ENCODE measurements around the gene DLG1.

DLG1 gene

GRCh38 chr3:197010556-197011351 is 287.7 kb downstream of the DLG1 start:
- no peaks in the 10 kb centered on the region for H3K9me3 ChIP-seq (ENCODE audit: control insufficient read depth, low read length)
- H2BK12ac ChIP-seq (ENCODE audit: low read length in 2 of 2), result no peak overlapping the region
- no peak overlapping the region for H2BK15ac ChIP-seq (ENCODE audit: low read depth, poor library complexity, severe bottlenecking)
- no peak overlapping the region for H4K91ac ChIP-seq (ENCODE audit: low read length)
- 90% methylated on average over 30 of the region's 30 CpGs for WGBS
- H2AK5ac ChIP-seq (ENCODE audit: low read length, severe bottlenecking), result no peak overlapping the region
- H4K8ac ChIP-seq (ENCODE audit: low read length), result no peak overlapping the region
- H3K4ac ChIP-seq (ENCODE audit: low read depth in 1 of 2, low read length in 2 of 2), result no peak overlapping the region
- H3K36me3 ChIP-seq (ENCODE audit: control insufficient read depth in 1 of 2, insufficient read depth in 2 of 2, low read depth in 1 of 2, low read length in 2 of 2), result no peaks in the 10 kb centered on the region
- H3K27me3 ChIP-seq (ENCODE audit: control insufficient read depth in 1 of 2, insufficient read depth in 1 of 2, low read length in 2 of 2), result peaks cover 20 to 21% of the 10 kb centered on the region in 2 experiments
- H3K79me1 ChIP-seq (replicated peaks; ENCODE audit: low read length, poor library complexity, severe bottlenecking), result no peaks in the 10 kb centered on the region
- H3K4me3 ChIP-seq (ENCODE audit: insufficient read depth in 1 of 2, low read depth in 1 of 2, low read length in 2 of 2), result no peak overlapping the region
- no peak overlapping the region for H3K14ac ChIP-seq (ENCODE audit: low read length in 2 of 2)
- H2BK120ac ChIP-seq (ENCODE audit: low read depth, low read length), result no peak overlapping the region
- no peak overlapping the region for H2AFZ ChIP-seq (ENCODE audit: low read depth, low read length)
- H3K27ac ChIP-seq (ENCODE audit: low read length, poor library complexity, severe bottlenecking), result no peak overlapping the region
- H2BK5ac ChIP-seq (ENCODE audit: low read depth, low read length, poor library complexity, severe bottlenecking), result no peak overlapping the region
- H3K9ac ChIP-seq (ENCODE audit: low read length), result no peak overlapping the region
- no peak overlapping the region for H3K23ac ChIP-seq (ENCODE audit: low read length in 2 of 2)
- DNase-seq, result no peak
- H3K4me1 ChIP-seq (ENCODE audit: control insufficient read depth, insufficient read depth, low read depth, low read length), result peaks cover 1% of the 10 kb centered on the region
- H3K18ac ChIP-seq (ENCODE audit: low read depth in 1 of 2, low read length in 2 of 2), result no peak overlapping the region
- H3K4me2 ChIP-seq (ENCODE audit: low read length, poor library complexity, severe bottlenecking), result no peak overlapping the region

- peaks cover 1% of the 10 kb centered on the region for H3K4me1 ChIP-seq (ENCODE audit: control insufficient read depth, insufficient read depth, low read depth, low read length)
- H2BK120ac ChIP-seq (ENCODE audit: low read depth, low read length), result no peak overlapping the region
- H3K27ac ChIP-seq (ENCODE audit: low read length, poor library complexity, severe bottlenecking), result no peak overlapping the region
- H2BK5ac ChIP-seq (ENCODE audit: low read depth, low read length, poor library complexity, severe bottlenecking), result no peak overlapping the region
- H4K8ac ChIP-seq (ENCODE audit: low read length), result no peak overlapping the region
- H3K4me3 ChIP-seq (ENCODE audit: insufficient read depth in 1 of 2, low read depth in 1 of 2, low read length in 2 of 2), result no peak overlapping the region
- no peak overlapping the region for H3K18ac ChIP-seq (ENCODE audit: low read depth in 1 of 2, low read length in 2 of 2)
- peaks cover 13 to 25% of the 10 kb centered on the region in 2 experiments for H3K27me3 ChIP-seq (ENCODE audit: control insufficient read depth in 1 of 2, insufficient read depth in 1 of 2, low read length in 2 of 2)
- DNase-seq, result no peak
- H2AFZ ChIP-seq (ENCODE audit: low read depth, low read length), result no peak overlapping the region
- H3K9ac ChIP-seq (ENCODE audit: low read length), result no peak overlapping the region
- no peak overlapping the region for H2BK12ac ChIP-seq (ENCODE audit: low read length in 2 of 2)
- no peak overlapping the region for H3K4ac ChIP-seq (ENCODE audit: low read depth in 1 of 2, low read length in 2 of 2)
- no peaks in the 10 kb centered on the region for H3K36me3 ChIP-seq (ENCODE audit: control insufficient read depth in 1 of 2, insufficient read depth in 2 of 2, low read depth in 1 of 2, low read length in 2 of 2)
- H3K4me2 ChIP-seq (ENCODE audit: low read length, poor library complexity, severe bottlenecking), result no peak overlapping the region
- 92% methylated on average over 20 of the region's 20 CpGs for WGBS
- no peak overlapping the region for H3K23ac ChIP-seq (ENCODE audit: low read length in 2 of 2)
- no peaks in the 10 kb centered on the region for H3K9me3 ChIP-seq (ENCODE audit: control insufficient read depth, low read length)
- no peak overlapping the region for H2BK15ac ChIP-seq (ENCODE audit: low read depth, poor library complexity, severe bottlenecking)
- H3K79me1 ChIP-seq (replicated peaks; ENCODE audit: low read length, poor library complexity, severe bottlenecking), result no peaks in the 10 kb centered on the region
- no peak overlapping the region for H4K91ac ChIP-seq (ENCODE audit: low read length)
- no peak overlapping the region for H3K14ac ChIP-seq (ENCODE audit: low read length in 2 of 2)
- H2AK5ac ChIP-seq (ENCODE audit: low read length, severe bottlenecking), result no peak overlapping the region
Measured at GRCh38 chr3:197009532-197010019, 288.8 kb downstream of the DLG1 start.

GRCh38 chr3:197008436-197009209 is 289.8 kb downstream of the DLG1 start:
- no peak overlapping the region for H3K23ac ChIP-seq (ENCODE audit: low read length in 2 of 2)
- no peaks in the 10 kb centered on the region for H3K36me3 ChIP-seq (ENCODE audit: control insufficient read depth in 1 of 2, insufficient read depth in 2 of 2, low read depth in 1 of 2, low read length in 2 of 2)
- H3K27me3 ChIP-seq (ENCODE audit: control insufficient read depth in 1 of 2, insufficient read depth in 1 of 2, low read length in 2 of 2), result peaks cover 8 to 29% of the 10 kb centered on the region in 2 experiments
- H4K8ac ChIP-seq (ENCODE audit: low read length), result no peak overlapping the region
- no peak overlapping the region for H2BK5ac ChIP-seq (ENCODE audit: low read depth, low read length, poor library complexity, severe bottlenecking)
- no peak overlapping the region for H2BK12ac ChIP-seq (ENCODE audit: low read length in 2 of 2)
- no peak overlapping the region for H2AK5ac ChIP-seq (ENCODE audit: low read length, severe bottlenecking)
- no peak overlapping the region for H2BK15ac ChIP-seq (ENCODE audit: low read depth, poor library complexity, severe bottlenecking)
- no peak overlapping the region for H3K4me2 ChIP-seq (ENCODE audit: low read length, poor library complexity, severe bottlenecking)
- no peak for DNase-seq
- H2AFZ ChIP-seq (ENCODE audit: low read depth, low read length), result no peak overlapping the region
- no peak overlapping the region for H3K14ac ChIP-seq (ENCODE audit: low read length in 2 of 2)
- no peak overlapping the region for H3K18ac ChIP-seq (ENCODE audit: low read depth in 1 of 2, low read length in 2 of 2)
- H3K9me3 ChIP-seq (ENCODE audit: control insufficient read depth, low read length), result no peaks in the 10 kb centered on the region
- peaks cover 7% of the 10 kb centered on the region for H3K4me1 ChIP-seq (ENCODE audit: control insufficient read depth, insufficient read depth, low read depth, low read length)
- no peak overlapping the region for H4K91ac ChIP-seq (ENCODE audit: low read length)
- no peak overlapping the region for H3K4ac ChIP-seq (ENCODE audit: low read depth in 1 of 2, low read length in 2 of 2)
- no peak overlapping the region for H3K9ac ChIP-seq (ENCODE audit: low read length)
- no peaks in the 10 kb centered on the region for H3K79me1 ChIP-seq (replicated peaks; ENCODE audit: low read length, poor library complexity, severe bottlenecking)
- no peak overlapping the region for H3K27ac ChIP-seq (ENCODE audit: low read length, poor library complexity, severe bottlenecking)
- WGBS, result 90% methylated on average over 25 of the region's 27 CpGs
- peak overlapping the region in 1 of 2 experiments; percentile 2 for H3K4me3 ChIP-seq (ENCODE audit: insufficient read depth in 1 of 2, low read depth in 1 of 2, low read length in 2 of 2)
- no peak overlapping the region for H2BK120ac ChIP-seq (ENCODE audit: low read depth, low read length)

- Histone ChIP-seq H2BK120ac (ENCODE audit: low read depth, low read length) (no peak overlapping the region), H3K4ac (ENCODE audit: low read depth in 1 of 2, low read length in 2 of 2) (no peak overlapping the region), H2BK5ac (ENCODE audit: low read depth, low read length, poor library complexity, severe bottlenecking) (no peak overlapping the region), H4K91ac (ENCODE audit: low read length) (no peak overlapping the region), H2BK12ac (ENCODE audit: low read length in 2 of 2) (no peak overlapping the region), H3K4me2 (ENCODE audit: low read length, poor library complexity, severe bottlenecking) (no peak overlapping the region), H3K14ac (ENCODE audit: low read length in 2 of 2) (no peak overlapping the region), H3K23ac (ENCODE audit: low read length in 2 of 2) (no peak overlapping the region), H3K27ac (ENCODE audit: low read length, poor library complexity, severe bottlenecking) (no peak overlapping the region), H3K18ac (ENCODE audit: low read depth in 1 of 2, low read length in 2 of 2) (no peak overlapping the region), H3K9ac (ENCODE audit: low read length) (no peak overlapping the region), H2BK15ac (ENCODE audit: low read depth, poor library complexity, severe bottlenecking) (no peak overlapping the region), H3K4me3 (ENCODE audit: insufficient read depth in 1 of 2, low read depth in 1 of 2, low read length in 2 of 2) (no peak overlapping the region), H3K36me3 (ENCODE audit: control insufficient read depth in 1 of 2, insufficient read depth in 2 of 2, low read depth in 1 of 2, low read length in 2 of 2) (no peaks in the 10 kb centered on the region), H2AFZ (ENCODE audit: low read depth, low read length) (no peak overlapping the region), H4K8ac (ENCODE audit: low read length) (no peak overlapping the region), H2AK5ac (ENCODE audit: low read length, severe bottlenecking) (no peak overlapping the region), H3K79me1 (replicated peaks; ENCODE audit: low read length, poor library complexity, severe bottlenecking) (no peaks in the 10 kb centered on the region), H3K4me1 (ENCODE audit: control insufficient read depth, insufficient read depth, low read depth, low read length) (peaks cover 10% of the 10 kb centered on the region), H3K27me3 (ENCODE audit: control insufficient read depth in 1 of 2, insufficient read depth in 1 of 2, low read length in 2 of 2) (peaks cover 7 to 29% of the 10 kb centered on the region in 2 experiments), H3K9me3 (ENCODE audit: control insufficient read depth, low read length) (no peaks in the 10 kb centered on the region)
- WGBS, result 89% methylated on average over 8 of the region's 8 CpGs
- no peak for DNase-seq
Measured at GRCh38 chr3:197007953-197008352, 290.5 kb downstream of the DLG1 start.
